DLD1 (cell line): ENCODE results near the gene GGCX.
"Not testable (repeated sequence)": the region's sequence is repeated elsewhere in the genome, so short reads cannot be mapped to it uniquely, and the experiment has no call there.

Experiments used
- in situ Hi-C: cut with HindIII; loops from 2 replicates; pipeline ENCODE4 v1.10.0; 2017; ENCODE audit warnings: low sequenced_read_pairs

GGCX gene

DNA sequence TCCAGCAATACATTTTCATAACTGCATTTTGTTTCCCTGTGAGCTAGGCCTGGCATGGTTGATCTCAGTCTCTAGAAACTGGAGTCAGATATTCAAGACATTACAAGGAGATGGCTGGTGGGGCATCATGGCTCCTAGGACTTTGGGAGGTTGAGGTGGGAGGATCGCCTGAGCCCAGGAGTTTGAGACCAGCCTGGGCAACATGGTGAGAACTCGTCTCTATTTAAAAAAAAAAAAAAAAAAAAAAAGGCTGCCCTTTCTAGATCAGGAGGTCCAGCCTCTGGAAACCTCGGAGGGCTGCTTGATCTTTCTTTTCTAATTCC, 15.7 kb upstream of the GGCX start:
- in situ Hi-C loops, result no loop called here

DNA sequence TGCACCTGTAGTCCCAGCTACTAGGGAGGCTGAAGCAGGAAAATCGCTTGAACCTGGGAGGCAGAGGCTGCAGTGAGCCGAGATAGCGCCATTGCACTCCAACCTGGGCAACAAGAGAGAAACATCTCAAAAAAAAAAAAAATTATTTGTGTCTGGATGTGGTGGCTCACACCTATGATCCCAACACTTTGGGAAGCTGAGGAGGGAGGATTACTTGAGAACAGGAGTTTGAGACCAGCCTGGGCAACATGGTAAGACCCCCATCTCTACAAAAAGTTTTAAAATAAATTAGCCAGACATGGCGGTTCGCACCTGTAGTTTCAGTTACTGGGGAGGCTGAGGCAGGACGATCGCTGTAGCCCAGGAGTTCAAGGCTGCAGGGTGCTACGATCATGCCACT, 14.4 kb upstream of the GGCX start:
- in situ Hi-C loops, result no loop called here

DNA sequence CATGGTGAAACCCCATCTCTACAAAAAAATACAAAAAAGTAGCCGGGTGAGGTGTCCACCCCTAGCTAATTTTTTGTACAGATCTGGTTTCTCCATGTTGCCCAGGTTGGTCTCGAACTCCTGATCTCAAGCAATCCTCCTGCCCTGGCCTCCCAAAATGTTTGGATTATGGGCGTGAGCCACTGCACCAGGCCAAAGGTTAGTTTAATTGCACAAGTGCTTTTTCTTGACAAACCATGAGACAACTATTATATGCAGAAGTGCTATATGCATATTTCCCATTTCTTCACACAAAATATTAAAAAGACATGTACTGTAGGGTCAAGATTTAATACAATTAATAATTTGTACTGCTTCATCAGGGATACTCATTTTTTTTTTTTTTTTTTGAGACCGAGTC, 5.0 kb upstream of the GGCX start:
- in situ Hi-C loops, result no loop called here

DNA sequence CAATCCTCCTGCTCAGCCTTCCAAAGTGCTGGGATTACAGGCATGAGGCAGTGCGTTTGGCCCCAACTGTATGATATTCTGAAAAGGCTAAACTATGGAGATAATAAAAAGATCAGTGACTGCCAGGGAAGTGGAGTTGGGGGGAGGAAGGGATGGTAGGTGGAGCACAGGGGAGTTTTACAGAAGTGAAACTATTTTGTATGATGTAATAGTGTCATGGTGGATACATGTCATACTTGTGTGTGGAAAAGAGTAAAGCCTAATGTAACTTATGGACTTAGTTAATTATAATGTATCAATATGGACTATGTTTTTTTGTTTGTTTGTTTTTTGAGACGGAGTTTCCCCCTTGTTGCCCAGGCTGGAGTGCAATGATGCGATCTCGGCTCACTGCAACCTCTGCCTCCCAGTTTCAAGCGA, 2.9 kb upstream of the GGCX start:
- in situ Hi-C loops, result no loop called here

DNA sequence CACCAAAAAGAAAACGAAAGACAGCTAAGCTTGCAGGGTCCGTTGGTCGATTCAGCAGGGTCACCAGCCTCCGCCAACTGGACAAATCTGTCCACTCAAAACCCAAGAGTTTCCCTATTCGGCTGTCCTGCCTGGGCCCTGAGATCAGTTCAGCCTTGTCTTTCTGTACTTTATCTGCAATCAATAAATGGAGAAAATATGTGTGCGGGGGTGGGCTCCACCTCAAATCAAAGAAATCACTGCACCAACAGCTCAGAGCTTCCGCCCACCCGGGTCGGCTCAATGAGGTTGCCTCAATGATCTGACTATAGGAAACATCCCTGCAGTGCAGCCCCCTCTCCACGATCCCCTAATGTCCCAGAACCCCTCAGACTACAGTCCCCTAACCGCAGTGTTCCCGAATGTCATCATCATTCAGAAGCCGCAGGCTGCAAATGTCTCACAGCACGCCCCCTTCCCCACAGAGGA, 447 bp downstream of the GGCX start:
- in situ Hi-C loops, result no loop called here

DNA sequence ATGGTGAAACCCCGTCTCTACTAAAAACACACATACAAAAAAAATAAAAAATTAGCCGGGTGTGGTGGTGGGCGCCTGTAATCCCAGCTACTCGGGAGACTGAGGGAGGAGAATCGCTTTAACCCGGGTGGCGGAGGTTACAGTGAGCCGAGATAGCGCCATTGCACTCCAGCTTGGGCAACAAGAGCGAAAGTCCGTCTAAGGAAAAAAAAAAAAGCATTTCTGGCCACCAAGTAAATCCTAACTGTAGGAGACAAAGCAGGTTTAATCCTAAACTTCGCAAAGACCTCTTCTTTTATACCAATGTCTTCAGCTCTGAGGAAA, 928 bp downstream of the GGCX start:
- in situ Hi-C loops, result not testable (repeated sequence)

DNA sequence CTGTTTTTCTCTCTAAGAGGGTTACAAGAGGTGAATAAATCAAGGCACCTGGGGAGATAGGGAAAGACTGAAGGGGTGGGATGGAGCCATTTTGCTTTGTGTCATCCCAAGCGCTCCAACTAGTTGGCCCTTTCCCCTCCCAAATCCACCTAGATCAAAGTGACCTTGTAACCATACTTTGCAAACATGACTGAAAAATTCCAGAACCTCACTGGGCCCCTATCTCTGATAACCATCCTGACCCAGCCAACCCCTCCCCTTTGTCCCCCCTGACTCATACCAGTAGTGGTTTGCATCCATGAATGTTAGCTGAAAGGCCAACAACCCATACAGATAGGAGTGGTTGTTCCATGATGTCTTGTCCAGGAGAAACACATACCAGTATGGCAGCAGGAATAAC, 3.1 kb downstream of the GGCX start:
- in situ Hi-C loops, result no loop called here

DNA sequence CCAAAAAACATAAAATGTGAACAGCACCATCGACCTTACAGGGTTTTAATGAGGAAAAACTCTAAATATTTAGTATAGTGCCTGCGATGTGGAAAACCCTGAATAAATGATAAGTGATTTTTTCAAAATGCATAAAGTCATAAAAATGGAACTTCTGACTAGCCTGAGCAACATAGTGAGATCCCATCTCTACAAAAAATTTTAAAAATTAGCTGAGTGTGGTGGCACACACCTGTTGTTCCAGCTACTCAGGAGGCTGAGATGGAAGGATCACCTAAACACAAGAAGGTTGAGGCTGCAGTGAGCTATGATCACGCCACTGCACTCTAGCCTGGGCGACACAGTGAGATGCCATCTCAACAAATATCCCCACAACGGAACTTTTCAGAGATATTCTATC, 4.2 kb downstream of the GGCX start:
- in situ Hi-C loops, result no loop called here

DNA sequence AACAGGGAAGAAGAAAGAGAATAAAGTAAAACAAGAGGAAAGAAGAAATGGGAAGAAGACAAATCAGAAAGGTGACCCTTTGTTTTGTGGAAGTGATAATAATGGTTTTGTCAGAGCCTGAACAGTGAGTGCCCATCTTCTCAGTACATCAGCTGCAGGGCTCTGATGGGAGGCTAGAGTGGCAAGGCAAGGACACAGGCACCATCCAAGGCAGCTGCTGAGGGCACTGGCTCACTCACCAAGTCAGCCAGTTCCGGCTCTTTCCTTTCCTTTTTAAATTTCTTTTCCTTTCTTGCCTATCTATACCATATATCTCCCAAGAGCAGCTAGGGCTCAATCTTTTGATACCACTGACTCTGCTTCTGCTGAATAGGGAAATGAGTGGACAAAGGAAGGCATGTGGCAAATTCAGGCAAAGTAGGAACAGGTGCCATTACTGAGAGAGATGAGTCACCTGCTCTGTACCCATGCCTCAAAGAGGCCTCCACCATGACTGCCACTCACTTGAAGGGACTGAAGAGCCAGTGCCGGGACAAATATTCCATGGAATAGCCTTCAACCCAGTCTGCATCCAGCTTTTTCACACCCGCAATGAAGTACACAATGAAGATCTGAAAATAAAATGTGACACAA, 6.2 kb downstream of the GGCX start:
- in situ Hi-C loops, result no loop called here

DNA sequence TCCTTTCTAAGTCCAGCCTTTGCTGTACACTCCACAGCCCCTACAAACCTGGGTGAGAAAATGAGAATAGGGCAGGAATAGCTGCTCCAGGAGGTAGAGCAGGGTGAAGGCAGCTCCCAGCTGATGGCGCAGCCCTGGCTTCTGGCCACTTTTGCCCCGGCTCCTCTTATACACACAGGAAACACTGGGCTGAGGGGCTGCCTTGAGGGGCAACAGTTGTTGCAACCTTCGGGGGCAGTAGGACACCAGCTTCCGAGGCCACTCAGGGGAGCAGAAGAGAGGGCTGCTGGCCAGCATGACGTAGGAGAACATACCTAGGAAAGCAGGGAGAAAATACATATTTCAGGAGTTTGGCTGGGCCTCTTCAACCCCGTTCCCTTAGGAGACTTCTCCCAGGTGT, 8.1 kb downstream of the GGCX start:
- in situ Hi-C loops, result no loop called here

DNA sequence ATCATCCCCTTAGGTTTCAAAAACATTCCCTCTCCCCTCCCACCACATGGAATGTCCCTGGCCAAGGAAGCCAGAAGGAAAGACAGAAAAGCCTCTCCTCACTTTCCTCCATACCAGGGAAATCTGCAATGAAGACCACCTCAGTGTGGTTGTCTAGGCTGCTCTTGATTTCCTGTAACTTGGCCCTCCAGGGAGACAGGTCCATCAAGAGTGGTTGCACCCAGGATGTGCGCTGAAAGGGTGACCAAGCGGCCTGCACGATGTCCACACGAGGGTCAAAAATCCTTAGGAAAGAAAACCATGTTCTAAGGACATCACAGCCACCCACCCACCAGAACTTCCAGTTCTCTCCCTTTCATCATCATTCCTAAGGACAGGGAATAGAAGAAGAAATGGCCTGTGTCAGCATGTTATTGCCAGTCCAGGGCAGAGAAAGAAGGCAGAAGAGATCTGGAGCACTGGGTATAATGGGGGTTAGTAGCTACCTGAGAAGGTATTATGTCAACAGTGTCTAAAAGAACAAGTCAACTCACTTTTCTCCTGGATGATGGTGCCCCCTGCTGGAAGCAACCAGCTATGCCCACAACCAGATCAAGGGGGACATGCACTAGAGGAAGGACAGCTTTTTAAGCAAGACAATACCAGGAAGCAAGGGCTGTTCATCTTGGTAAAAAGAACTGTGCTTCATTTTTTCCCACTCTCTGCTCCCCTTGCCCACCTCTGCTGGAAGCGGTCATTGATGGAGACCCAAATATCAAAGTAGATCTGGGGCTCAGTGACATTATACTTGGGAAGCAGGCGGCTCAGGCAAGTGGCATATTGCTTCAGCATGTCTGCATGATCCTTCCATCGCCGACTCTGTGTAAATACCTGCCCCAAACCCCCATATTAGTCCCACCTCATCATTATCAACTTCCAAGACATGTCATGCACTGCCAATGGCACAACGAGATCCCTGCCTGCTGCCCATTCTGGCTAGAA, 9.3 kb downstream of the GGCX start:
- in situ Hi-C loops, result no loop called here

DNA sequence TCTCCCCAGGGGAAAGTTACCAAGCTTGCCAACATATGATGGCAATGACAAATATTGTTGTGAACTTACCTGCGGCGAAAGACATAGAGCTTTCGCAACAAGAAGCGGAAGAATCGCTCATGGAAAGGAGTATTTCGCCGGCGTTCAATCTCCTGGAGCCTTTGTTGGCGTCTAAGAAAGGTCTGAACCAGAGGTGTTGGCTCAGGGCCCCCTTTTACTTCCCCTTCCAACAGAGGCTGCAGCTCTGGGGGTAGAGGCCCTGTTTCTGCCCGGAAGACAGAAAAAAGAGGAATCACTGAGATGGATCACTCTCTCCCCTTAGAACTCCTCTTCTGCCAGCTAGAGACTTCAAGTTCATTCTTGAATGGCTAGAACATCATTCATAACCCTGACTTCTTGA, 10.8 kb downstream of the GGCX start:
- in situ Hi-C loops, result no loop called here

DNA sequence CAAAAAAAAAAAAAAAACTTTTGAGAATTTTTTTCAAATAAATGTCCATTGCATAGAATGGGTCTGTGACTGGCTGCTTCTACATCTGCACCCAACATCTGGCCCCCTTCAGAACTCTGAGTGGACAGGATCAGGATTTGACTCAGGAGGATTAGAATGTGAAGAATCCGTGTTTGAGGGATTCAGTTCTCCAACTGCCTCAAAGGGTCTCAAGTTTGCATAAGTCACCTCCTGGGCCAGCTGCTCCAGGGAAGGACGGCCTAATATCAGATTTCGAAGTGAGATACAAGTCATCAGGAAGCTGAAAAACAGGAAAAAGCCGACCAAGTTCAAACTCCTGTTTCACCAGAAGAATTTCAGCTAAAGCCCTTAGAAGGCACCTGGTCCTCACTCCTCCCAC, 11.5 kb downstream of the GGCX start:
- in situ Hi-C loops, result loop anchor here (25.0 kb wide), 1 partner anchor 138 kb away; the partner anchor contains the start of genes CAPG and SH2D6

DNA sequence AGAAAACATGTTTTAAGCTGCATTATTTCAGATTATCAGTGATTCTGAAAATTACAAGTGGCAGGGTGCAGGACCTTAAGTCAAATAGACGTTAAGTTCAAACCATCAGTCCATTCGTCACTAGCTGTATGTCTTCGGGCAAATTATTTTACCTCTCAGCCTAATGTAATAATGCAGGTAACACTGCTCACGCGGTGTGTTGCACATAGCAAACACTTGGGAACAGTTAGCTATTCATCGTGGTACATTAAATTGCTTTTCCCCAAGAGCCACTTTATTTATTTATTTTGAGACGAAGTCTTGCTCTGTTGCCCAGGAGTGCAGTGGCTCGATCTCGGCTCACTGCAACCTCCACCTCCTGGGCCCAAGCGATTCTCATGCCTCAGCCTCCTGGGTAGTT, 12.2 kb downstream of the GGCX start:
- in situ Hi-C loops, result loop anchor here (25.0 kb wide), 1 partner anchor 137 kb away; the partner anchor contains the start of genes CAPG and SH2D6

DNA sequence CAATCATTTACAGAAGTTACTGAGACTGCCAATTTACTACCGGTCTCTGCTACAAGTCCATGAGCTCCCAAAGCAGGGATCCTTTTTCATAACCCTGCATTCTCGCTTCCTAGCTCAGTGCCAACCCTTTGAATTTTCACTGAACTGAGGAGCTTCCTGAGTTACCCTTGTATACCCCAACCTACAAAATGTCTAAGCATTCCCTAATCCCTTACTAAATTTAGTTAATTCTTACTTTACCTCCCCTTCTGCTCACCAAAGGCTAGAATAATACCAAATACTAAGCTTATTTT, 12.7 kb downstream of the GGCX start:
- in situ Hi-C loops, result loop anchor here (25.0 kb wide), 1 partner anchor 136 kb away; the partner anchor contains the start of genes CAPG and SH2D6

DNA sequence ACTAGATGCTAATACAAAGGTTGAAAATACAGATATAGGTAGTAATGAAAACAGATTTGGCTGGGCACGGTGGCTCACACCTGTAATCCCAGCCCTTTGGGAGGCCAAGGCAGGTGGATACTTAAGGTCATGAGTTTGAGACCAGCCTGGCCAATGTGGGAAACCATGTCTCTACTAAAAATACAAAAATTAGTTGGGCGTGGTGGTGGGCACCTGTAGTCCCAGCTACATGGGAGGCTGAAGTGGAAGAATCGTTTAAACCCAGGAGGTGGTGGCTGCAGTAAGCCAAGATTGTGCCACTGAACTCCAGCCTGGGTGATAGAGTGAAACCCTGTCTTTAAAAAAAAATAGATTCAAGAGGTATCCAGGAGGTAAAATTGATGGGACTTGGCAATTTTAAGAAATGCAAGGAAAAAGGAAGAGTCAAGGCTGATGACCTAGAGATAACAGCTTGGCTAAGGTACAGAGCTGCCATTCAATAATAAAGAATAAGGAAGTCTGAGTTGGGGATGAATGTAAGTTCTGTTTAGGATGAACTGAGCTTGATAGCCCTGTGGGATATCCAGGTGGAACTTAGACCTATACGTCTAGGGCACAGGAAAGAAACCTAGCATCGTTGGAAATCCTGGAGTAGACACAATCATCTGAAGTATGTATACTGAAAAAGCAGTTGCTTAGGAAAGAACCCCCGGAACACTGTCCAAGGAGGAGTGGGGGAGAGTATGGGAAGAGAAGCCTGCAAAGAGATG, 13.3 kb downstream of the GGCX start:
- in situ Hi-C loops, result loop anchor here (25.0 kb wide), 1 partner anchor 136 kb away; the partner anchor contains the start of genes CAPG and SH2D6

DNA sequence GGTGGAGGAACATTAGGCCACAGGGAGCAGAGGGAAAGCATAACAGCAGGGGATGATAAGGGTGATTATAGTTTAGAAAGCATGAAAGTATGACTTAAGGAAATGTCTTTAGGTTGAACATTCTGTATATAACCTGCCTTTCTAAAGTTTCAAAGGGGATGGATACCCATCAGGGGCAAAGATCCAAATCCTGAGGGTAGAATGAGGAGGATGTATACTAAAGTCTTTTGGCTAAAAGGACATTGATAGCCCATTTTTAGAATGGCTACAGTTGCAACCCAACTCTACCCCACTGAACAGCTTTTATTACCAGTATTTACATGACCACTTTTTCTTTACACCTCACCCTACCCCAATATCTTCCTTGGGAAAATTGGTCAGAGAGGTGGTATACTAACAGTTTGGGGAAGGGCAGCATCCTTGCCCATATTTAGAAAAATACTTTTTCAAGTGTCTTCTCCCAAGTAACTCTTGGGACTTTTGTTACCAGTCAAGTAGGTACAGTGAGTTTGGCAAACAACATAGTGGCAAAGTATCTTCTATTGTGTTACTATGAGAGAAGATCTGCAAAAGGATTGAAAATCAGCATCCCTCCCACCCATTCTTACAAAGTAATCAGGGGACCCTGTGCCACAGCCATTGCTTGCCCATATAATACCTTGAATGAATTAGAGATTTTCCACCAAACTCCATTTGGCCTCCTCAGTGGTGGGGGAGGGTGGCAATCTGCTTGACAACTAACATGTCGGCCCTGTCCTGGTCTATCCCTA, 14.0 kb downstream of the GGCX start:
- in situ Hi-C loops, result loop anchor here (25.0 kb wide), 1 partner anchor 135 kb away; the partner anchor contains the start of genes CAPG and SH2D6

DNA sequence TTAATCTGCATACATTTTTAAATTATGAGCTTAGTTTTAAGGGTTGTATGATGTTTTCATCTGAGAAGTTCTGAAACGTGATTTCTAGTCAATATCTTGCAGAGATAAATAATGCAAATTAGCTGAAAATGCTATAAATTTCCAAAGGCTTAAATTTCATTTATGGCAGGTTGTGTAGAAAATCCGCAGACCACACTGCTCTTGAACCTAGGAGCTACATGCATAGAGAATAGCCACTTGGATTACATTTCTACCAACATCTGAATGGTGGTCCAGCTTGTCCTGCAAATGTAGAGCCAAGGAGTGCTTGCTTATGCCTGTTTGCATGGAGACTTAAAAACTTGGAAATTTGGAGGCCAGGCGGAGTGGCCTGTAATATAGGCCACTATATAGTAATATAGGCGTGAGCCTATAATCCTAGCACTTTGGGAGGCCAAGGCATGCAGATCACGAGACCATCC, 15.5 kb downstream of the GGCX start:
- in situ Hi-C loops, result loop anchor here (25.0 kb wide), 1 partner anchor 134 kb away; the partner anchor contains the start of genes CAPG and SH2D6

DNA sequence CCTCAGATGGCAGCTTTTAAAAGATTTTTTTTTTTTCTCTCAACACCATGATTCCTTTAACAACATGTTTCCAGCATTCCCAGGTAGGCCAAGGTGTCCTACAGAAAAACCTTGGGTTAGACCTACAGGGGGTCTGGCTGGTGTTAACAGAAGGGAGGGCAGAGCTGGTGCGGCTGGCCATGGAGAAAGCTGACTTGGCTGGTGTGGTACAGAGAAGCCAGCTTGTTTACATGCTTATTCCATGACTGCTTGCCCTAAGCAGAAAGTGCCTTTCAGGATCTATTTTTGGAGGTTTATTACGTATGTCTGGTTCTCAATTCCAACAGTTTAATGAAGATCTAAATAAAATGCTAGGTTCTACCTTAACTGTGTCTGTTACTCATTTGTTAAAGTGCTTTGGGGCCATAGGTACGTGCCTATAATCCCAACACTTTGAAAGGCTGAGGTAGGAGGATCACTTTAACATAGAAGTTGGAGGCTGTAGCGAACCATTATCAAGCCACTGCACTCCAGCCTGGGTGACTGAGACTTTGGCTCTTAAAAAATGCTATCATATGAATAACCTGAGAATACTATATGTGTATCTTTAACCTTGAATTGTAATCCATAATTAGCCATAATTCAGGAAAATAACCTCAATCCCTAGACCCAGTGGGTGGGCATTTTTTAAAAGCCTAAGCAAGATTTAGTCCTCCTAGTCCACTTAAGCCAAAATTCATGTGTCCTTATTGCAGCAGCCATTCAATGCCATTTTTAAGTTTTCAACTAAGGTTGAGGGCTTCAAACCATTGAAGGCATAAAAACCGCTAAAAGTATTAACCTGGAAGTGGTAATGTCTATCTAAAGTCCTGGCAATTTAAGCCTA, 16.1 kb downstream of the GGCX start:
- in situ Hi-C loops, result loop anchor here (25.0 kb wide), 1 partner anchor 133 kb away; the partner anchor contains the start of genes CAPG and SH2D6
